ENCODE data around the gene CUX1.

GRCh38 chr7:102313997-102314780, 496.8 kb downstream of the CUX1 start:
- TF ChIP-seq TEAD1 (CRISPR knock-in tag; IDR thresholded peaks at IDR 0.05) (no peak), E2F5 (CRISPR knock-in tag; IDR thresholded peaks at IDR 0.05) (no peak), ATF1 (CRISPR knock-in tag; IDR thresholded peaks at IDR 0.05) (no peak), CTCF (IDR thresholded peaks at IDR 0.05) (no peak), ZSCAN18 (CRISPR knock-in tag; IDR thresholded peaks at IDR 0.05) (no peak), MXD4 (CRISPR knock-in tag; IDR thresholded peaks at IDR 0.05; ENCODE audit: borderline replicate concordance) (no peak), ETV6 (CRISPR knock-in tag; IDR thresholded peaks at IDR 0.05) (no peak), ZBTB21 (CRISPR knock-in tag; IDR thresholded peaks at IDR 0.05; ENCODE audit: borderline replicate concordance) (no peak)
